Activated CD8-positive, alpha-beta memory T cell treated with anti-CD3 and anti-CD28 coated beads for 1 hour (primary cell): Measurements from ENCODE around the gene ABI3.
A peak's percentile ranks its signal among the peaks of the same experiment; 100 is the strongest.
"Not testable (repeated sequence)": the region's sequence is repeated elsewhere in the genome, so short reads cannot be mapped to it uniquely, and the experiment has no call there.

Experiments
- DNase-seq, 2 donors: peaks; one replicate each; pipeline ENCODE4 v3.0.0-alpha.2; 2020; ENCODE audit warnings: low read depth in 1 of 2; ENCODE audit errors: extremely low read depth in 1 of 2

The ABI3 gene

DNA sequence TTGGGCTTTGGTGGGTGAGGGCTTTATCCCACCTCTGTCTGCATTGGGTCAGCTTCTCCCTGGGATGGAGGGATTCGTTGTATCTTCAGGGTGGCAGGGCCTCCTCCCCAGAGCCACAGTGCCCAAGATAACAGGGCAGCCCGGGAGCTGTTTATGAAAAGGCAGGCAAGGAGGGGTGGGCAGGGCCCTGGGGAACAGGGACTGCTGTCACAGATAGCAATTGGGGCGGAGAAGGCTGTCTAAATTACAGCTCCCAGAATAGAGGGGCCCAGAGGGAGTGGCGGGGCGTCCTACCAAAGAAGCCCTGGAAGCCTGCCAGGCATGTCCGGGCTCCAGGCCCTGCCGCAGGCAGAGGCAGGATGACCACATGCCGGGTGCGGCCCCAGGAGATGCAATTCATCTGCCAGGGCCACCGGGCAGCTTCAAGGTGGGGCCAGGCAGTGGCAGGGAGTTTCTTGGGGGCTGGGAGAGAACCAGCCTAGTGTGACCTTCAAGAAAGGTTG, 38.8 kb downstream of the ABI3 start:
- DNase-seq, result no peak

DNA sequence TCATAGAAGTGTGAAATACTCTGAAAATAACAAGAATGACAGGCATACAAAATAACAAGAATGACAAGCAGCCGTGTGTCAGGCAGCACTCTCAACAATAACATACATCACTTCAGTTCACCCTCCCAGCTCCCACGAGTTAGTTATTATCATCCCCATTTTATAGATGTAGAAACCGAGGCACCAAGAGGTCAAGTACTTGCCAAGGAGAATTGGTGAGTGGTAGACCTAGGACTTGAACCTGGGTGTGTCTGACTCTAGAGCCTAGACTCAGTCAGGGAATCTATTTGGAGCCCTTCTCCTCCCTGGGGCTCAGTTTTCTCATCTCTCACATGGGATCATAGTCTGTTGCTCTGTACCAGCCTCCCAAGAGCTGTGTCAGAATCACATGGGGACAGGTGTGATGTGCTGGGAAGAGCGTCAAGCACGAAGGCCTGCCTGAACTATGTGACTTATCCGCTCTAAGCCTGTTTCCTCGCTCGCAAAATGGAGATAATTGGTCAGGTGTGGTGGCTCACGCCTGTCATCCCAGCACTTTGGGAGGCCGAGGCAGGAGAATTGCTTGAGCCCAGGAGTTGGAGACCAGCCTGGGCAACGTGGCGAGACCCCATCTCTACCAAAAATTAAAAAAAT, 39.5 kb downstream of the ABI3 start:
- DNase-seq, result no peak

DNA sequence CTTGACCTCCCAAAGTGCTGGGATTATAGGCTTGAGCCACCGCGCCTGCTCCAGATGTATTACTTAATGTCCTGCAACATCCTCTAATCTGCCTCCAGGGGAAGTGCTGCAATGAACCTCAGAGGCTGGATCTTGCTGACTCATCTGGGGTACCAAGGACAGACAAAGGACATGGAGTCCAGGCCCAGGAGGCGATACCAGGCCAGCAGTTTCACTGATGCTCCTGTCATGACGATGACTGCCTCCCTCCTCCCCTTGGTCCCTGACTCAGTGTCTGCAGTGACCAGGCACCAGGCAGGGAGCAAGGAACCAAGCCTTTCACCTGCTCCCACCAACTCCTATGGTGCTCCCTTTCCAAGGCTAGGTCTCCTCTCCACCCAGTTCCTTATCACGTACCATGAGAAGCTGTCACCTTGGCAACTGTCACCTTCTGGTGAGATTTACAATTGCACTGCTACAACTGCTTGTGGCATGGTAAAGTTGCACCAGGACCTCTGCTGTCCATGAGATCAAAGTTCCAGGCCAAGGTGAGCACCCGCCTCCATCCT, 41.7 kb downstream of the ABI3 start:
- DNase-seq, result no peak

DNA sequence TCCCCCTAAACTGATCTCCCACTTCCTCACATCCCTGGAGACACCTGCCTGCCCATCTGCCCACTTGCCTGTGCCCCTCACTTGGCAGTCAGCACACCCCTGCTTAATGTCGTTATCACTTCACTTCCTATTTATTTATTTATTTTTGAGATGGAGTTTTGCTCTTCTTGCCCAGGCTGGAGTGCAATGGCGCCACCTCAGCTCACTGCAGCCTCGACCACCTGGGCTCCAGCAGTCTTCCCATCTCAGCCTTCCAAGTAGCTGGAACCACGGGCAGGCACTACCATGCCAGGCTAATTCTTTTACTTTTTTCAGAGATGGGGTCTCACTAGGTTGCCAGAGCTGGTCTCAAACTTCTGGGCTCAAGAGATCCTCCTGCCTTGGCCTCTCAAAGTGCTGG, 43.6 kb downstream of the ABI3 start:
- DNase-seq, result no peak

DNA sequence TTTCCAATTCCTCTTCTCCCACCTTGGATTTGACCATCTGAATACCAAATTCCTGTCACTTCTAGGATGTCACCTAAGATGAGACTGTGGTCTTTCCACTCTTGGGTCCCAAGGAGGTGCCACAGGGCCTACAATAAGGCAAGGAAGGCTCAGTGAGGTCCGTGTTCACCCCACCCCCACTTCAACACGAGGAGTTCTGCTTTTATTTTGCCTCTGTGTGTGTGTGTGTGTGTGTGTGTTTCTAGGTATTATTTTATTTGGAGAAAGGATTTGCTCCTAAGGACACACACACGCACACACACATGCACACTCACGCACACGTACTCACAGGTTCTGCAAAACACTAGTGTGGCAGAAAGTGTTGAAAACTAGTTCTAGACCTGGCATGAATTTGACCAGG, 44.6 kb downstream of the ABI3 start:
- DNase-seq, result no peak

DNA sequence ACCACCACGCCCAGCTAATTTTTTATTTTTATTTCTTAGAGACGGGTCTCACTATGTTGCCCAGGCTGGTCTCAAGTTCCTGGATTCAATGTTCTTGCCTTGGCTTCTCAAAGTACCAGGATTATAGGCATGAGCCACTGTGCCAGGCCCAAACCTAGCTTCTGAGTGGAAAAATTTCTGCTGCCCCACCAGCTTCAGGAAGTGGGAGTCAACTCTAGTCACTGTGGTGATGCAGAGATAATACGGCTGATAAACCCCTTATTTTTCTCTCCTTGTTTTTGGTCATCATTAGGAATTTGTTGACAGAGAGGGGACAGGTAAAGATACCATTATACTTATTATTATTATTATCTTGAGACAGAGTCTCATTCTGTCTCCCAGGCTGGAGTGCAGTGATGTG, 47.9 kb downstream of the ABI3 start:
- DNase-seq, result no peak

DNA sequence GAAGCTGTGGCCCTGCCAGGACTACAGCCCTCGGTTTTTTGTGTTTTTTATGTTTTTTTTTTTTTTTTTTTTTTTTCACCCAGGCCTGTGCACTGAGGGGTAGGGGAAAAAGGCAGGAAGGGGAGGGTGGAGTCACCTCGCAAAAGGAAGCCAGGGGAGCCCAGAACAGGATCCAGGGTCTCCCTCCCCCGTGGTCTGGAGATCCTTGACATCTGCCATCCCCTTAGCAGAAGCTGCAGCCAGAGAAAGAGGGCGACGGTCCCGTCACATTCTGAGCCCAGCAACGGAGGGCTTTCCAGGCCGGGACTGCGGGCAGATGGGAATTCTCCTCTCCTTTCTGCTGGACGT, 49.1 kb downstream of the ABI3 start:
- DNase-seq, result no peak

DNA sequence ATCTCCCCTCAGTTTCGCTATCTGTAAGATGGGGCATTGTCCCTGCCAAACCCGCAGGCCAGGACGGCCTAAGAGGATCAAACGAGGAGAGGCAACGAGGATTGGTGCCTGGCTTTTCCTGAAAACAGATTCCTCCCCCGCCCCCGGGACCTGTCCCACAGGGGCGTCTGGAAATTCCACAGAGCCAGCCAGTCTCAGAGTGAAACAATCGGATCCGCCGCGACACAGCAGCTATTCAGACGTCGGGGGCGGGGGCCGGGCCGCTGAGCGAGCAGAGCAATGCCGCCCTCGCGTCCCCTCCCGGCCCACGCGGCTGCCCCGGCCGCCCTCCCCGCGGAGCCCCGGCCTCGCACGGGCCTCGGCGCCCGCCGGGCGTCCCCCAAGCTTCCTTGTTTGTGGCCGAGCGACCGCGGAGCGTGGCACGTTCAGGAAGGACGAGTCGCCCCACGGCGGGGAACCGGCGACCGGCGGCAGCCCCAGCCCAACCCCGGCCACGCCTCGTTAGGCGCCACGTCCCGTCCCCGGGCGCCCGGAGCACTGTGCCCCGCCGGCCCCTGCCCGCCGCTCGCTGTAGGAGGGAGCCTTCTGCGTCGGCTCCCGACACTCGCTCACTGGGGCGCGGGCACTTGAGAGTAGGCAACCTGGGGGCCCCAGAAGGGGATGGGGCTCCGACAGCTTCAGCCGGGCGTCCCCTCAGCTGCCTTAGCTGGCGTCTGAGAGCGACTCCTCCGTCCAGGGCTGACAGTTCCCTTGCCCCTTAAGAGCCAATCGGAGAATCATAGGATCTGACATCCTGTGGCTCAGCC, 49.7 kb downstream of the ABI3 start:
- peak in 1 of 2 donors; percentile 38 for DNase-seq

DNA sequence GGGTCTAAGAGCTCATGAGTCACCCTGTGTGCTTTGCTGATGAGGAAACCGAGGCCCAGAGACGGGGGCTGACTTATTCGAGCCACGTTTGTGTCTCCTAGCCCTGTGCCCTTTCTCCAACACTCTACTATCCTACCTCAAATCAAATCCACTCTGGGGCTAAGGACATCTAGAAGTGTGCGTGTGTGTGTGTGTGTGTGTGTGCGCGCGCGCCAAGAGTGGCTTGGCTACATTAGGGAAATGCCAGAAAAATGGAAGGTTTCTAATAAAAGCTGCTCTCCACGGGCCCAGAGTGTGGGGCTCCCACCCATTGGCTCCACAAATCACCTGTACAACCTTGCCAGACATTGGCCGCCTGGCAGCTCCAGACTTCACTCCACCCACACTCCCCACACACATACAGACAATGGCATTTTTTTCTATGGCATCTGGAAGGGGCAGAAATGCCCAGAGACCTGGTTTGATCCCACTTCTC, 50.3 kb downstream of the ABI3 start:
- DNase-seq, result no peak

DNA sequence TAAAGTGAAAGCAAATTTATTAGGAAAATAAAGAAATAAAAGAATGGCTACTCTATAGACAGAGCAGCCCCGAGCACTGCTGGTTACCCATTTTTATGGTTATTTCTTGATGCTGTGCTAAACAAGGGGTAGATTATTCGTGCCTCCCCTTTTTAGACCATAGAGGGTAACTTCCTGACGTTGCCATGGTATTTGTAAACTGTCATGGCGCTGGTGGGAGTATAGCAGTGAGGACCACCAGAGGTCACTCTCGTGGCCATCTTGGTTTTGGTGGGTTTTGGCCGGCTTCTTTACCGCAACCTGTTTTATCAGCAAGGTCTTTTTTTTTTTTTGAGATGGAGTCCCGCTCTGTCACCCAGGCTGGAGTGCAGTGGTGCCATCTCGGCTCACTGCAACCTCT, 51.0 kb downstream of the ABI3 start:
- DNase-seq, result not testable (repeated sequence)

DNA sequence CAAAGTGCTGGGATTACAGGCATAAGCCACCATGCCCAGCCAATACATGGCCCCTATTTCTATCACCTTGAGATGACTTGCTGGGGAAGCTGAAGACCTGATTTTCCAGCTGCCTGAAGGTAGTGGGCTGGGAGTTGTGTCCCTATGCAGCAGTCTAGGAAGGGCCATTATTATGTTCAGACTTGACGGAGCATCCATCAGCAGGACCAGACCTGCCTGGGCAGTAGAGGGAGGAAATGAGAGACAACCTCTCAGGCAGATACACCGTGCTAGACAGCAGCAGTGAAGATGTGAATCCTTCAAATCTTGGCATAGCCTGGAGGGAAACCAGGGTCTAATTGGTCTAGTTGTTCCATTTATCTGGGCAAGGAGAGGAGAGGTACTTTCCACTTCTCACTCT, 55.7 kb downstream of the ABI3 start:
- no peak for DNase-seq

DNA sequence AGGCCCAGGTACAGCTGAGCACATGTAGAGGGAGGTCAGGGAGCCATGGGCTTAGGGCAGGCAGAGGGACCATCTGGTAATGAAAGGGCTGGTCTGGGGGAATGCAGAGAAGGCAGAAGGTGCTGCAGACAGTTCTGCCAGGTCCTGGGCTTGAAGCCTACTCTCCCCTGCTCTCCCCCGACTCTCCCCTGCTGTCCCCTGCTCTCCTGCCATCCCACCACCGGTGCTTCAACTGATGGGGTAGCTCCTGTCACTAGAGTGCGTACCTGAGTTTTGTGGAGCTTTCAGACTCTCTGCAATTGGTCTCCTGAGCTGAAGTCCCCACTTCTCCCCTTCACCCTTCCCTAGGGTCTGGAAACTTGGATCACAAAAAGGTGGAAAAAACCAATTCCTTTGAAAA, 57.4 kb downstream of the ABI3 start:
- no peak for DNase-seq

DNA sequence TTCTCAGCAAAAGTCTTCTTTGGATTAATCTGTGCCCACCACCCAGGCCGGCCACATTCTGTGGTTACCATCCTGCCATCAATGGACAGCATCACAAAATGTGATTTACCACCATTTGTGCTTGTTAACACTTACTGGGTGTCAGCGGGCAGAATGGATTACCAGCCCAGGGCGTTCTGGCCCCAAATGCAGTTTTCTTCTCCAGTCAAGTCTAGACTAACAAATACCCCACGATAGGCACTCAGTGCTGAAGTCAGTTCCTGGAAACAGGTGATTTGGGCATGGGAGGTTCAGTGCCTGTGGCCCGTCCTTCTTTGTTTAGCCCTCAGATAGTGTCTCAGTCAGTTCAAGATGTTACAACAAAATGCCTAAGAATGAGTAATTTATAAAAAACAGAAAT, 58.8 kb downstream of the ABI3 start:
- no peak for DNase-seq
